CD4-positive, alpha-beta memory T cell (primary cell): Measurements from ENCODE around the gene SESTD1. TPM values are rescaled to one million over a fixed set of nuclear protein-coding genes. Genes with fewer than 3 reads are reported as not detected.
A peak's percentile ranks its signal among the peaks of the same experiment; 100 is the strongest.
"Not testable (repeated sequence)": the region's sequence is repeated elsewhere in the genome, so short reads cannot be mapped to it uniquely, and the experiment has no call there.

Experiments used
- CTCF ChIA-PET: fragments of 350-600 bp; sonication (Branson Sonifier 250); formaldehyde crosslinking; loops from one replicate; lab custom pipeline; 2021; ENCODE audit warnings: inconsistent platforms; ENCODE audit not compliant: partially characterized antibody; lab: Charles Lee
- POLR2A ChIA-PET: fragments of 350-600 bp; sonication (Branson Sonifier 250); formaldehyde crosslinking; loops from one replicate; lab custom pipeline; 2021; ENCODE audit not compliant: partially characterized antibody; lab: Charles Lee
- DNase-seq, 5 donors: peaks; one replicate each; pipeline versions ENCODE4 v3.0.0 to v3.0.0-alpha.2; 2020 to 2022; ENCODE audit warnings: mixed read lengths in 1 of 5
- H3K27ac ChIP-seq: one replicate; pipeline ENCODE4 v1.7.0; 2013; ENCODE audit warnings: low read depth, low read length
- H3K27me3 ChIP-seq: 2 replicates; pipeline ENCODE4 v1.7.0; 2013; ENCODE audit warnings: mild to moderate bottlenecking, low read length, moderate library complexity; ENCODE audit not compliant: insufficient read depth
- H3K36me3 ChIP-seq: 2 replicates; pipeline ENCODE4 v1.7.0; 2013; ENCODE audit warnings: mild to moderate bottlenecking, low read length, moderate library complexity; ENCODE audit not compliant: insufficient read depth
- H3K4me1 ChIP-seq: 2 replicates; pipeline ENCODE4 v1.7.0; 2013; ENCODE audit warnings: mild to moderate bottlenecking, low read length, moderate library complexity; ENCODE audit not compliant: insufficient read depth
- H3K4me3 ChIP-seq, 2 donors: one replicate each; pipeline ENCODE4 v1.7.0; 2013; ENCODE audit warnings: low read length in 2 of 2, mild to moderate bottlenecking in 1 of 2
- H3K9me3 ChIP-seq, 2 donors: one replicate each; pipeline ENCODE4 v1.7.0; 2013; ENCODE audit warnings: low read length in 2 of 2, control low read depth in 1 of 2; ENCODE audit not compliant: control insufficient read depth in 1 of 2
- H3K27ac Mint-ChIP-seq, 7 donors: one replicate each; pipeline ENCODE4 v1.8.0; 2020 to 2021; ENCODE audit warnings: mixed read lengths in 7 of 7, mild to moderate bottlenecking in 6 of 7, inconsistent platforms in 3 of 7, moderate library complexity in 3 of 7
- H3K27me3 Mint-ChIP-seq, 2 donors: one replicate each; pipeline ENCODE4 v1.8.0; 2020 to 2021; ENCODE audit warnings: mixed read lengths in 2 of 2
- H3K36me3 Mint-ChIP-seq, 2 donors: one replicate each; pipeline ENCODE4 v1.8.0; 2020 to 2021; ENCODE audit warnings: mixed read lengths in 2 of 2, inconsistent platforms in 1 of 2, mild to moderate bottlenecking in 1 of 2
- H3K4me1 Mint-ChIP-seq, 4 donors: one replicate each; pipeline ENCODE4 v1.8.0; 2020 to 2021; ENCODE audit warnings: mixed read lengths in 4 of 4, mild to moderate bottlenecking in 1 of 4
- H3K4me3 Mint-ChIP-seq, 8 donors: one replicate each; pipeline ENCODE4 v1.8.0; 2020 to 2021; ENCODE audit warnings: mixed read lengths in 8 of 8, mild to moderate bottlenecking in 7 of 8, moderate library complexity in 6 of 8, inconsistent platforms in 3 of 8
- H3K9me3 Mint-ChIP-seq, 8 donors: one replicate each; pipeline ENCODE4 v1.8.0; 2020 to 2021; ENCODE audit warnings: mixed read lengths in 8 of 8, mild to moderate bottlenecking in 5 of 8, inconsistent platforms in 3 of 8, moderate library complexity in 1 of 8
- intact Hi-C: fragments of 100-400 bp; cut with micrococcal nuclease; formaldehyde crosslinking; loops from one replicate; pipeline ENCODE4 v1.15.1; 2023
- polyA plus RNA-seq, 2 donors: library from polyadenylated mRNA; unstranded; fragments of 300-500 nt; fragmentation: Illumina TruSeq; gene quantifications; one replicate each; pipeline ENCODE4 v1.2.3, GENCODE V29; 2021
- total RNA-seq, 2 experiments: library from RNA; stranded (reverse); gene quantifications; one replicate each; pipeline ENCODE4 v1.2.3, GENCODE V29; 2021

Gene SESTD1
- total and polyA plus RNA-seq, 4 experiments from 2014 or later, result 0.81 to 11.9 (median 7.0) TPM

DNA sequence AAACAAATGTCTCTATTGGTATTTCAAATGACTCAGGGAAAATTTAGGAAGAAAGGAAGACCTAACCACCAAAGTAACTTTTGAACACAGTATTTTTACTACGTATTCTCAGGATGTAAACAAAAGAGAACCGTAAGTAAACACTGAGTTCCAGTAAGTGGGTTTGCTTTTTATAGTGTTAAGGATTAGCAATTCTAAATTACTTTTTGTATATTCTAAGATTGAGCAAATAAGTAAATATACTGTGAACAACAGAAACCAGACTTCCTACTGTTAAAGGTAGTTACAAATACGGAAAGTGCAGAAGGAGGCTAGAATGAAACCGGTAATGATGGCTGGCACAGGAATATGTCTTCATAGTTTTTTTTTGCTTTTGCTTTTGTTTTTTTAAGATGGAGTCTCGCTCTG lies 31.5 kb downstream of the SESTD1 start:
- H3K9me3 Mint-ChIP-seq, result peaks cover 0 to 4% (median 0%) of the 10 kb centered on the region in 8 donors

DNA sequence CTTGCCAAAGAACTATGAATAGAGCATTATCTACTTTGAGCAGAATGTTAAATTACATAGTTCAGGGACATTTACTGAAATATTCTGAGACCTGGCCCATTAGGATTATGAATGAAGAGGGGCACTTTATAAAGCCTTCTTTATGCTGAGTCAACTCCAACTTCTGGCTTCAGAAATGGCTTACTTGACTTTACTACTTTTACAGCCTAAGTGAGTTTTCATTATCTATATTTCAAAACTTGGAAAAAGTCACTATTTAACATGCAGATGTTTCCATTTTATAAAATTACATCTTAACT lies 37.7 kb downstream of the SESTD1 start:
- Histone ChIP-seq H3K9me3 (no peaks in the 10 kb centered on the region), H3K4me1 (no peaks in the 10 kb centered on the region), H3K36me3 (no peaks in the 10 kb centered on the region), H3K27me3 (no peaks in the 10 kb centered on the region), H3K27ac (no peak overlapping the region), H3K4me3 (no peak overlapping the region)
- Mint-ChIP-seq H3K4me1 (no peaks in the 10 kb centered on the region), H3K27me3 (no peaks in the 10 kb centered on the region), H3K9me3 (peaks cover 0 to 2% (median 0%) of the 10 kb centered on the region in 8 donors), H3K4me3 (no peak overlapping the region), H3K27ac (no peak overlapping the region), H3K36me3 (no peaks in the 10 kb centered on the region)
- no peak for DNase-seq
- ChIA-PET POLR2A (no interaction called here), CTCF (no interaction called here)
- intact Hi-C loops, result no loop called here

More for the DNA sequence above, 31.5 kb downstream of the SESTD1 start:
- no peaks in the 10 kb centered on the region for H3K27me3 Mint-ChIP-seq
- Histone ChIP-seq H3K9me3 (no peaks in the 10 kb centered on the region), H3K27me3 (no peaks in the 10 kb centered on the region), H3K4me3 (no peak overlapping the region), H3K36me3 (no peaks in the 10 kb centered on the region), H3K27ac (no peak overlapping the region), H3K4me1 (no peaks in the 10 kb centered on the region)
- intact Hi-C loops, result no loop called here
- ChIA-PET CTCF (no interaction called here), POLR2A (no interaction called here)
- peaks cover 0 to 5% (median 1%) of the 10 kb centered on the region in 4 donors for H3K4me1 Mint-ChIP-seq
- DNase-seq, result no peak
- H3K4me3 Mint-ChIP-seq, result peak overlapping the region in 2 of 8 donors; percentile 3 to 13
- no peak overlapping the region for H3K27ac Mint-ChIP-seq
- no peaks in the 10 kb centered on the region for H3K36me3 Mint-ChIP-seq

GRCh38 chr2:179226203-179226960 lies 38.2 kb downstream of the SESTD1 start:
- H3K27me3 Mint-ChIP-seq, result no peaks in the 10 kb centered on the region

GRCh38 chr2:179224361-179224760 lies 40.3 kb downstream of the SESTD1 start:
- H3K27ac Mint-ChIP-seq, result no peak overlapping the region
- Histone ChIP-seq H3K27ac (no peak overlapping the region), H3K9me3 (no peaks in the 10 kb centered on the region)

More at GRCh38 chr2:179226203-179226960, 38.2 kb downstream of the SESTD1 start:
- ChIA-PET CTCF (no interaction called here), POLR2A (no interaction called here)
- H3K4me3 Mint-ChIP-seq, result no peak overlapping the region
- no peaks in the 10 kb centered on the region for H3K9me3 ChIP-seq
- no peaks in the 10 kb centered on the region for H3K4me1 ChIP-seq
- H3K27ac ChIP-seq, result no peak overlapping the region
- no peak for DNase-seq
- H3K27ac Mint-ChIP-seq, result no peak overlapping the region
- no peaks in the 10 kb centered on the region for H3K27me3 ChIP-seq
- peaks cover 0 to 2% (median 0%) of the 10 kb centered on the region in 8 donors for H3K9me3 Mint-ChIP-seq
- intact Hi-C loops, result no loop called here
- no peaks in the 10 kb centered on the region for H3K36me3 Mint-ChIP-seq
- no peaks in the 10 kb centered on the region for H3K4me1 Mint-ChIP-seq
- H3K36me3 ChIP-seq, result no peaks in the 10 kb centered on the region
- no peak overlapping the region for H3K4me3 ChIP-seq

GRCh38 chr2:179222076-179222475 lies 42.6 kb downstream of the SESTD1 start:
- intact Hi-C loops, result no loop called here
- H3K4me3 Mint-ChIP-seq, result no peak overlapping the region
- Histone ChIP-seq H3K4me1 (no peaks in the 10 kb centered on the region), H3K36me3 (no peaks in the 10 kb centered on the region), H3K27ac (no peak overlapping the region), H3K9me3 (no peaks in the 10 kb centered on the region), H3K27me3 (no peaks in the 10 kb centered on the region), H3K4me3 (no peak overlapping the region)
- DNase-seq, result no peak
- no peaks in the 10 kb centered on the region for H3K27me3 Mint-ChIP-seq
- no peaks in the 10 kb centered on the region for H3K36me3 Mint-ChIP-seq
- POLR2A ChIA-PET, result no interaction called here
- CTCF ChIA-PET, result interaction anchor here (1.2 kb wide), 1 partner anchor 9 kb away, joined by 3 read pairs; no protein-coding TSS in a partner anchor
- peaks cover 0 to 2% (median 0%) of the 10 kb centered on the region in 8 donors for H3K9me3 Mint-ChIP-seq
- no peaks in the 10 kb centered on the region for H3K4me1 Mint-ChIP-seq
- no peak overlapping the region for H3K27ac Mint-ChIP-seq

More at GRCh38 chr2:179224361-179224760, 40.3 kb downstream of the SESTD1 start:
- intact Hi-C loops, result no loop called here
- Mint-ChIP-seq H3K27me3 (no peaks in the 10 kb centered on the region), H3K36me3 (no peaks in the 10 kb centered on the region), H3K4me1 (no peaks in the 10 kb centered on the region), H3K9me3 (peaks cover 0 to 2% (median 0%) of the 10 kb centered on the region in 8 donors), H3K4me3 (no peak overlapping the region)
- Histone ChIP-seq H3K36me3 (no peaks in the 10 kb centered on the region), H3K4me3 (no peak overlapping the region), H3K4me1 (no peaks in the 10 kb centered on the region), H3K27me3 (no peaks in the 10 kb centered on the region)
- ChIA-PET POLR2A (no interaction called here), CTCF (interaction anchor here (0.7 kb wide), 1 partner anchor 365 kb away, joined by 3 read pairs; no protein-coding TSS in a partner anchor)
- no peak for DNase-seq

- CTCF ChIA-PET, result interaction anchor here (0.6 to 2.6 kb wide), 5 partner anchors 44 to 718 kb away, joined by 3 to 23 read pairs (median 3); no protein-coding TSS in a partner anchor
- no peak overlapping the region for H3K27ac Mint-ChIP-seq
- no peaks in the 10 kb centered on the region for H3K4me1 Mint-ChIP-seq
- peak; percentile 12 to 42 (median 28) for DNase-seq
- H3K27ac ChIP-seq, result no peak overlapping the region
- POLR2A ChIA-PET, result no interaction called here
- no peaks in the 10 kb centered on the region for H3K27me3 ChIP-seq
- no peaks in the 10 kb centered on the region for H3K36me3 Mint-ChIP-seq
- no peaks in the 10 kb centered on the region for H3K36me3 ChIP-seq
- H3K4me1 ChIP-seq, result no peaks in the 10 kb centered on the region
- no peak overlapping the region for H3K4me3 Mint-ChIP-seq
- intact Hi-C loops, result loop anchor here (1.0 to 10.0 kb wide), 3 partner anchors 20 to 121 kb away; partner anchors contain the start of gene SESTD1
- H3K9me3 Mint-ChIP-seq, result peaks cover 0 to 7% (median 0%) of the 10 kb centered on the region in 8 donors
- no peaks in the 10 kb centered on the region for H3K9me3 ChIP-seq
- no peaks in the 10 kb centered on the region for H3K27me3 Mint-ChIP-seq
- H3K4me3 ChIP-seq, result no peak overlapping the region
Measured at GRCh38 chr2:179218848-179219594, 45.6 kb downstream of the SESTD1 start.

GRCh38 chr2:179214671-179215070 lies 50.0 kb downstream of the SESTD1 start:
- H3K4me1 Mint-ChIP-seq, CTCF ChIA-PET, H3K9me3 ChIP-seq, H3K27me3 Mint-ChIP-seq, H3K27me3 ChIP-seq, H3K4me3 Mint-ChIP-seq, H3K4me1 ChIP-seq, H3K27ac Mint-ChIP-seq, H3K4me3 ChIP-seq, H3K36me3 ChIP-seq, DNase-seq, POLR2A ChIA-PET, H3K27ac ChIP-seq, H3K36me3 Mint-ChIP-seq: not testable (repeated sequence)
- peaks cover 0 to 12% (median 4%) of the 10 kb centered on the region in 8 donors for H3K9me3 Mint-ChIP-seq
- intact Hi-C loops, result loop anchor here (10.0 kb wide), 1 partner anchor 50 kb away; the partner anchor contains the start of gene SESTD1
